Glutamatergic neuron (in vitro differentiated cells): ENCODE results near the gene NDUFS2. TPM values are rescaled to one million over a fixed set of nuclear protein-coding genes. Genes with fewer than 3 reads are reported as not detected.

Source experiments
- DNase-seq: peaks from one replicate; pipeline ENCODE4 v3.0.0; 2022
- H3K27ac Mint-ChIP-seq: one replicate; pipeline ENCODE4 v1.8.0; 2020; ENCODE audit warnings: mild to moderate bottlenecking, mixed read lengths, inconsistent platforms; ENCODE audit not compliant: unreplicated experiment
- H3K27me3 Mint-ChIP-seq: one replicate; pipeline ENCODE4 v1.8.0; 2020; ENCODE audit warnings: mild to moderate bottlenecking, moderate library complexity, mixed read lengths, inconsistent platforms; ENCODE audit not compliant: unreplicated experiment
- H3K36me3 Mint-ChIP-seq: one replicate; pipeline ENCODE4 v1.8.0; 2020; ENCODE audit warnings: mild to moderate bottlenecking, mixed read lengths, inconsistent platforms; ENCODE audit not compliant: unreplicated experiment
- H3K4me1 Mint-ChIP-seq: one replicate; pipeline ENCODE4 v1.8.0; 2020; ENCODE audit warnings: mild to moderate bottlenecking, low read depth, mixed read lengths, inconsistent platforms; ENCODE audit not compliant: unreplicated experiment
- H3K4me3 Mint-ChIP-seq: one replicate; pipeline ENCODE4 v1.8.0; 2020; ENCODE audit warnings: mild to moderate bottlenecking, mixed read lengths, inconsistent platforms; ENCODE audit not compliant: unreplicated experiment
- H3K9me3 Mint-ChIP-seq: one replicate; pipeline ENCODE4 v1.8.0; 2020; ENCODE audit warnings: mild to moderate bottlenecking, moderate library complexity, mixed read lengths, inconsistent platforms; ENCODE audit not compliant: unreplicated experiment
- total RNA-seq: library from RNA; stranded (reverse); fragmentation: NEBNext Ultra II Directional; extraction: Animal tissue kit (Norgen Biotek cat#: 25700); gene quantifications from one replicate; pipeline ENCODE4 v1.2.1, GENCODE V29; 2021; ENCODE audit not compliant: unreplicated experiment
- TF ChIP-seq, protein P1 (sequence below): fragments of 200-600 bp; sonication (generic); IDR thresholded peaks from one replicate; pipeline ENCODE4 v1.5.0; 2021; ENCODE audit not compliant: partially characterized antibody, unreplicated experiment

Gene NDUFS2
- total RNA-seq, 1 donor from 2014 or later = 112 TPM

DNA sequence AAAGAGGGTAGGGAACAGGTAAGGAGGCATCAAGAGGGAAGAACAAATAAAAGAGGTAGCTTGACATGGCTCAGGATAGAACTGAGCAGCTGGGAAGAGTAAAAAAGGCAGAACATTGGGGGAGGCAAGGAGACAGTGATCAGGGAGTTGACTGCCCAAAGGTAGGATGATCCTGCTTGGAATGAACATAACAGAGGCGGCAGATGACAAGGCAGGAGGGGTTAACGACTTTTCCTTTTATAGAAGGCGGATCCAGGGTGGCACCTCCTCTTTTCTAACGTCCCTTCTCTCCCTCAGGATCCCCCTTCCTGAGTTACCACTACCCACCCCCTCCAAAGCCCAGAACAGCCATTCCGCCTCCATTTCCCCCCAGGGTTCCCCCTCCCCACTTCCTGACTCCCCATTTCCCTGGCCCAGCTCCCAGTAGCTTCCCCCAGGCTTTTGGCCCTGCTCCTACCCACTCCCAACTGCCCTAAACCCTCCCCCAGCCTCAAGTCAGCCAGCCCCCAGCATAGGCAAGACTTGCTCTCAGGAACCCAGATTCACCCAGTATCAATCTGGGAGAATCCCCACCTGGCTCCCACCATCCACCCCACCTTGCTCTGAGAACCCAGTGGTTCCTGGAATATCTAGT is 2.5 kb upstream of the NDUFS2 start:
- Mint-ChIP-seq H3K9me3 (peaks cover 6% of the 10 kb centered on the region), H3K36me3 (peaks cover 5% of the 10 kb centered on the region), H3K4me1 (peaks cover 25% of the 10 kb centered on the region), H3K27ac (peak overlapping the region; percentile 86), H3K27me3 (peaks cover 6% of the 10 kb centered on the region), H3K4me3 (peak overlapping the region; percentile 82)
- DNase-seq = no peak
- TF ChIP-seq, protein P1, sequence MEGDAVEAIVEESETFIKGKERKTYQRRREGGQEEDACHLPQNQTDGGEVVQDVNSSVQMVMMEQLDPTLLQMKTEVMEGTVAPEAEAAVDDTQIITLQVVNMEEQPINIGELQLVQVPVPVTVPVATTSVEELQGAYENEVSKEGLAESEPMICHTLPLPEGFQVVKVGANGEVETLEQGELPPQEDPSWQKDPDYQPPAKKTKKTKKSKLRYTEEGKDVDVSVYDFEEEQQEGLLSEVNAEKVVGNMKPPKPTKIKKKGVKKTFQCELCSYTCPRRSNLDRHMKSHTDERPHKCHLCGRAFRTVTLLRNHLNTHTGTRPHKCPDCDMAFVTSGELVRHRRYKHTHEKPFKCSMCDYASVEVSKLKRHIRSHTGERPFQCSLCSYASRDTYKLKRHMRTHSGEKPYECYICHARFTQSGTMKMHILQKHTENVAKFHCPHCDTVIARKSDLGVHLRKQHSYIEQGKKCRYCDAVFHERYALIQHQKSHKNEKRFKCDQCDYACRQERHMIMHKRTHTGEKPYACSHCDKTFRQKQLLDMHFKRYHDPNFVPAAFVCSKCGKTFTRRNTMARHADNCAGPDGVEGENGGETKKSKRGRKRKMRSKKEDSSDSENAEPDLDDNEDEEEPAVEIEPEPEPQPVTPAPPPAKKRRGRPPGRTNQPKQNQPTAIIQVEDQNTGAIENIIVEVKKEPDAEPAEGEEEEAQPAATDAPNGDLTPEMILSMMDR = no peak

DNA sequence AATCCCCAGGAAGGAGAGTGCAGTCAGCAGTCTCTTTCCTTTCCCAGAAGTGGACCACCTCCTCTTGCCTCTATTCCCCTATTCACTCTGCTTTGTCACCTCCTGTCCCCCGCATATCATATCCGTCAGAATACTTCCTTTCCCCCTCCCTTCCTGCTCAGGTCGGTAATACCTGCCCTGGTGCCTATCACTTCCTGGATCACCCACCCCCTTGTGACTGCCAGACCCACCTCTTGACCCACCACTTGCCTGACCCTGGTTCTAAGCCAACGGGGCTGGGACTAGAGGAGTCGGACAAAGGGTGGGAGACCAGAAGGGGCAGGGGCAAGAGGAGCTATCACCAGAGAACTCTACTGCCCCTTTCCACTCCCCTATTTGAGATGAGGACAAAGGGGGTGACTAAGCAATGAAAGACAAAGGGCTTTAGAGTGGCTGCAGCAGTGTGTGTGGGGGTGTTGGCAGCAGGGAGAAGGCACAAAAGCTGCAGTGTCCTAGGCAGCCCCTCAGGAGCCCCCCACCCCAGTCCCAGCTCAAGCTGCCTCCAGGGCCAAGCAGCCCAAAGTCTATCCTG is 1.7 kb upstream of the NDUFS2 start:
- peaks cover 6% of the 10 kb centered on the region for H3K9me3 Mint-ChIP-seq
- H3K27ac Mint-ChIP-seq = peak overlapping the region; percentile 98
- TF ChIP-seq, protein P1 = no peak
- H3K36me3 Mint-ChIP-seq = peaks cover 5% of the 10 kb centered on the region
- H3K27me3 Mint-ChIP-seq = peaks cover 6% of the 10 kb centered on the region
- peaks cover 25% of the 10 kb centered on the region for H3K4me1 Mint-ChIP-seq
- DNase-seq = no peak
- H3K4me3 Mint-ChIP-seq = peak overlapping the region; percentile 15

DNA sequence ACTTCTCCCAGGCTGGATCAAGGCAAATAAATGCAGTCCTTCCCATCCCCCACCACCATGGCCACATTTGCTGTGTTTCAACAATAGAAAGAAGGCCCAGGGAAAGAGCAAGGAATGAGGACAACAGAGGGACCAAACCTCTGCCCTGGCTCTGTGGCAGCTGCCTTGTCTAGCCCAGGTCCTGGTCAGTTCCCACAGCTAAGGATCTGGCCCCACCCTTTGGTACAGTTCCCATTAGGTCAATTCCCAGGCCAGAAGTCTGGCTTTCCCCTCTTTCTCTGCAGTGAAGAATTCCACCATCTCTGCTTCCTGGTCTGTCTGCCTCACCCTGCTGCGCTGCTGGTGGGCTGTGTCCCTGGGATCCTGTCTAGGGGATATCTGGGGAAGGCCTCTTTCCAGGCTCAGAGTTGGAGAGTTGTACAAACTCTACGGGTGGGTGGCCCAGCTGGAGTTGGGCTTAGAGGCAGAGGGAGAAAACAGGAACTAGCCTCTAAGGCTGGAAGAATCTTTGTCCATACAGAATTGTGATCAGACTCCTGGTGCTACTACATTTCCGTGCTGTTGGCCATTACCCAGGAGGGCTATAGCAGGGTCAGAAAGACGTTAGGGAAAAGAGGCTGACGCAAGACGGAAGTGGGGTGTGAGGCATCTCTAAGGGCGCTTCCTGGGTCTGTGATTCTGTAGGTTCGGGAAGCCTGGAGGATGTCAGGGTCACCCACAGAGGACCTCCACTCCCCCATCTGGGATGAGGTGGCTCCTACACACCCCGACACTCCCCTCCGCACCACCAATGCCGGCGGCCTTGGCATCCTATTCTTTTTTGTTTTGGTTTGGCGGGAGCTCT is 953 bp upstream of the NDUFS2 start:
- Mint-ChIP-seq H3K4me3 (peak overlapping the region; percentile 92), H3K27ac (peak overlapping the region; percentile 98), H3K9me3 (peaks cover 6% of the 10 kb centered on the region), H3K36me3 (peaks cover 7% of the 10 kb centered on the region), H3K4me1 (peaks cover 25% of the 10 kb centered on the region), H3K27me3 (peaks cover 6% of the 10 kb centered on the region)
- no peak for DNase-seq
- TF ChIP-seq, protein P1 = no peak

DNA sequence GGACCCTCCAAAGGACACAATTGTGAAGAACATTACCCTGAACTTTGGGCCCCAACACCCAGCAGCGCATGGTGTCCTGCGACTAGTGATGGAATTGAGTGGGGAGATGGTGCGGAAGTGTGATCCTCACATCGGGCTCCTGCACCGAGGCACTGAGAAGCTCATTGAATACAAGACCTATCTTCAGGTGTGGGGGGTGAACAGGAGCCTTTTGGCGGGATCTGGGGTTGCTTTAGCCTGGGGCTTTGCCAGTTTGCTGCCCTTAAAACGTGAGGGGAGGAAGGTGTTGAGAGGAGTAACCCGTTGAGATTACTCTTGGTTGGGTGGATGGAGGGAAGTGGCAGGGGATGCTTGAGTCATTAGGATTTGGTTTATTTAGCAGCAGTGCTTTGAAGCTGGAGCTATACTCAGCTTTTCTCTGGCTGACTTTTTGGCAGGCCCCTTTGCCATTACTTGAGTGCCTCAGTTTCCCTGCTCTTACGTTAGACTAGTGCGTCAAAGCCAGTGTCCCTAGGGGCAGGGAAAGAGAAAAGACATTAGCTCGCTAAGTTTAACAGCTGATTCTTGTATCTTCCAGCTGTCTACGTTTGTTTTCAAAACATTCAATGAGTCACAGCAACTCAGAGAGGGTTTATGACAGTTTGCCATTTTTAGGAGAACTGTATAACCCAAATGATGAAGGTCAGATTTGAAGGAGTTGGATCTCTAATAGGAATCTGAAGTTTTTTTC is 4.4 kb downstream of the NDUFS2 start:
- Mint-ChIP-seq H3K36me3 (peaks cover 10% of the 10 kb centered on the region), H3K9me3 (peaks cover 5% of the 10 kb centered on the region), H3K27me3 (peaks cover 2% of the 10 kb centered on the region), H3K4me1 (peaks cover 6% of the 10 kb centered on the region), H3K4me3 (no peak overlapping the region), H3K27ac (no peak overlapping the region)
- TF ChIP-seq, protein P1 = no peak
- DNase-seq = no peak
